Measurements from ENCODE around the gene TRIM9. TPM values are rescaled to one million over a fixed set of nuclear protein-coding genes. Genes with fewer than 3 reads are reported as not detected.

The TRIM9 gene
- total and polyA plus RNA-seq, 2 of the 4 experiments (the other 2 are of a cell fraction) = under 0.01 to 0.09 TPM

GRCh38 chr14:51082349-51082748 lies 12.6 kb downstream of the TRIM9 start:
- H3K27me3 ChIP-seq (ENCODE audit: control insufficient read depth, insufficient read depth, low read length) = peaks cover 16% of the 10 kb centered on the region
- no peak overlapping the region for H3K4me2 ChIP-seq (ENCODE audit: low read depth, low read length)
- no peaks in the 10 kb centered on the region for H3K79me1 ChIP-seq (ENCODE audit: low read depth in 1 of 2, low read length in 2 of 2)
- dilution Hi-C loops (cut with HindIII; ENCODE audit: low sequenced_read_pairs, unreplicated experiment) (no loop called here), in situ Hi-C loops (cut with MboI; ENCODE audit: low sequenced_read_pairs) (no loop called here), intact Hi-C loops (cut with micrococcal nuclease) (no loop called here)
- H3K9me3 ChIP-seq (ENCODE audit: control insufficient read depth, insufficient read depth, low read length) = no peaks in the 10 kb centered on the region
- no peak for TF ChIP-seq RCOR1 (IDR thresholded peaks at IDR 0.05; ENCODE audit: insufficient replicate concordance, low read length)
- TF ChIP-seq, protein P1, sequence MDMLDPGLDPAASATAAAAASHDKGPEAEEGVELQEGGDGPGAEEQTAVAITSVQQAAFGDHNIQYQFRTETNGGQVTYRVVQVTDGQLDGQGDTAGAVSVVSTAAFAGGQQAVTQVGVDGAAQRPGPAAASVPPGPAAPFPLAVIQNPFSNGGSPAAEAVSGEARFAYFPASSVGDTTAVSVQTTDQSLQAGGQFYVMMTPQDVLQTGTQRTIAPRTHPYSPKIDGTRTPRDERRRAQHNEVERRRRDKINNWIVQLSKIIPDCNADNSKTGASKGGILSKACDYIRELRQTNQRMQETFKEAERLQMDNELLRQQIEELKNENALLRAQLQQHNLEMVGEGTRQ (IDR thresholded peaks at IDR 0.05; ENCODE audit: low read depth, low read length) = no peak
- TF ChIP-seq MAFK (IDR thresholded peaks at IDR 0.05; ENCODE audit: low read depth, low read length) = no peak
- no peak for TF ChIP-seq SMC3 (IDR thresholded peaks at IDR 0.05; ENCODE audit: low read depth, low read length)
- H3K36me3 ChIP-seq (ENCODE audit: control insufficient read depth, insufficient read depth, low read length) = no peaks in the 10 kb centered on the region
- H2AK9ac ChIP-seq (replicated peaks; ENCODE audit: low read depth, low read length, poor library complexity) = no peak overlapping the region
- no peak overlapping the region for H4K8ac ChIP-seq (ENCODE audit: low read depth in 2 of 2, low read length in 2 of 2)
- no peaks in the 10 kb centered on the region for H3K9me1 ChIP-seq (ENCODE audit: insufficient read depth, low read length)
- no peak overlapping the region for H3K4me3 ChIP-seq (ENCODE audit: insufficient read depth, low read depth, low read length)
- DNase-seq (no peak), ATAC-seq (ENCODE audit: low read depth) (no peak)
- H2BK120ac ChIP-seq (ENCODE audit: low read depth, low read length) = no peak overlapping the region
- CTCF ChIA-PET = no interaction called here
- POLR2A ChIA-PET (ENCODE audit: unreplicated experiment) = no interaction called here
- no peak overlapping the region for H2BK20ac ChIP-seq (ENCODE audit: low read depth, low read length)
- no CpG with 5 or more reads among the region's 1 CpG for WGBS, 2 experiments (ENCODE audit: extremely low coverage in 2 of 2, insufficient read length in 1 of 2)
- H4K20me1 ChIP-seq (ENCODE audit: insufficient read depth, low read length) = no peaks in the 10 kb centered on the region
- H3K27ac ChIP-seq (ENCODE audit: insufficient read depth, low read length) = no peak overlapping the region
- no TSS peak for BruUV-seq (replicated peaks)
- H2AK5ac ChIP-seq (ENCODE audit: low read depth, low read length) = no peak overlapping the region
- H3K9ac ChIP-seq (ENCODE audit: low read depth, low read length) = no peak overlapping the region
- H3K23ac ChIP-seq (ENCODE audit: low read depth, low read length) = no peak overlapping the region
- H3K14ac ChIP-seq (replicated peaks; ENCODE audit: low read depth, low read length) = no peak overlapping the region
- H4K5ac ChIP-seq (ENCODE audit: low read depth, low read length) = no peak overlapping the region
- H2BK5ac ChIP-seq (ENCODE audit: low read depth, low read length, poor library complexity, severe bottlenecking) = no peak overlapping the region
- H2AFZ ChIP-seq (replicated peaks; ENCODE audit: low read length, poor library complexity) = no peak overlapping the region
- H3K18ac ChIP-seq (ENCODE audit: low read depth, low read length) = no peak overlapping the region
- H3K4me1 ChIP-seq (ENCODE audit: control insufficient read depth, insufficient read depth, low read length) = no peaks in the 10 kb centered on the region
- H3K4ac ChIP-seq (ENCODE audit: low read depth, low read length) = no peak overlapping the region
- no peak overlapping the region for H2BK15ac ChIP-seq (ENCODE audit: low read depth, low read length)
- no peak overlapping the region for H4K91ac ChIP-seq (ENCODE audit: insufficient read depth, low read depth, low read length)
- no peak overlapping the region for H3K56ac ChIP-seq (ENCODE audit: extremely low read depth, insufficient read depth, low read length)

Measured in IMR-90 (cell line).